ENCODE results near the gene KCNIP2.

KCNIP2 gene

DNA sequence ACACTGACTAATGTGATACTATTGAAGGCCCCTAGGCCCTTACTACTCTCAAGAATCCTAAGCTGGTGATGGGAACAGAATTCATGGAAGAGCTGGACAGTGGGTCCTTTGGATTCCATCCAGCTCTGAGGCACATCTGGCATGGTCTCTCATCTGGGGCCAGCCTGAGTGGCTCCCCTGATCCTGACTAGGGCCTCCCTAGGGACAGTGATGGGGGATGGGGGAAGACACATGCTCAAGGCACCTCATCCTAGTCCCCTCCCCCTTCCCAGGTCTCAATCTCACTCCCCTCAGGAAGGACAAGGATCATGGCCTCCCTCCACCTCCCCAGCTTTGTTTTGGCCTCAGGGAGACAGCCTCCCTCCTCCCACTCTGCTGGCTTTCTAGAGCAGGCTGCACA, 1.8 kb downstream of the KCNIP2 start:
- Histone ChIP-seq H3K27ac (ENCODE audit: poor library complexity, severe bottlenecking) (no peak overlapping the region), H3K9me3 (ENCODE audit: severe bottlenecking) (no peaks in the 10 kb centered on the region), H3K4me3 (ENCODE audit: severe bottlenecking) (no peak overlapping the region), H3K36me3 (ENCODE audit: low read depth) (no peaks in the 10 kb centered on the region), H3K27me3 (ENCODE audit: insufficient read depth, poor library complexity, severe bottlenecking) (no peaks in the 10 kb centered on the region), H3K4me1 (ENCODE audit: insufficient read depth, poor library complexity, severe bottlenecking) (peaks cover 4% of the 10 kb centered on the region)
- TF ChIP-seq, protein P1, sequence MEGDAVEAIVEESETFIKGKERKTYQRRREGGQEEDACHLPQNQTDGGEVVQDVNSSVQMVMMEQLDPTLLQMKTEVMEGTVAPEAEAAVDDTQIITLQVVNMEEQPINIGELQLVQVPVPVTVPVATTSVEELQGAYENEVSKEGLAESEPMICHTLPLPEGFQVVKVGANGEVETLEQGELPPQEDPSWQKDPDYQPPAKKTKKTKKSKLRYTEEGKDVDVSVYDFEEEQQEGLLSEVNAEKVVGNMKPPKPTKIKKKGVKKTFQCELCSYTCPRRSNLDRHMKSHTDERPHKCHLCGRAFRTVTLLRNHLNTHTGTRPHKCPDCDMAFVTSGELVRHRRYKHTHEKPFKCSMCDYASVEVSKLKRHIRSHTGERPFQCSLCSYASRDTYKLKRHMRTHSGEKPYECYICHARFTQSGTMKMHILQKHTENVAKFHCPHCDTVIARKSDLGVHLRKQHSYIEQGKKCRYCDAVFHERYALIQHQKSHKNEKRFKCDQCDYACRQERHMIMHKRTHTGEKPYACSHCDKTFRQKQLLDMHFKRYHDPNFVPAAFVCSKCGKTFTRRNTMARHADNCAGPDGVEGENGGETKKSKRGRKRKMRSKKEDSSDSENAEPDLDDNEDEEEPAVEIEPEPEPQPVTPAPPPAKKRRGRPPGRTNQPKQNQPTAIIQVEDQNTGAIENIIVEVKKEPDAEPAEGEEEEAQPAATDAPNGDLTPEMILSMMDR (IDR thresholded peaks at IDR 0.05; ENCODE audit: poor library complexity, severe bottlenecking) = no peak
- DNase-seq (ENCODE audit: low spot score) = no peak
- ATAC-seq (ENCODE audit: low read depth) = no peak

DNA sequence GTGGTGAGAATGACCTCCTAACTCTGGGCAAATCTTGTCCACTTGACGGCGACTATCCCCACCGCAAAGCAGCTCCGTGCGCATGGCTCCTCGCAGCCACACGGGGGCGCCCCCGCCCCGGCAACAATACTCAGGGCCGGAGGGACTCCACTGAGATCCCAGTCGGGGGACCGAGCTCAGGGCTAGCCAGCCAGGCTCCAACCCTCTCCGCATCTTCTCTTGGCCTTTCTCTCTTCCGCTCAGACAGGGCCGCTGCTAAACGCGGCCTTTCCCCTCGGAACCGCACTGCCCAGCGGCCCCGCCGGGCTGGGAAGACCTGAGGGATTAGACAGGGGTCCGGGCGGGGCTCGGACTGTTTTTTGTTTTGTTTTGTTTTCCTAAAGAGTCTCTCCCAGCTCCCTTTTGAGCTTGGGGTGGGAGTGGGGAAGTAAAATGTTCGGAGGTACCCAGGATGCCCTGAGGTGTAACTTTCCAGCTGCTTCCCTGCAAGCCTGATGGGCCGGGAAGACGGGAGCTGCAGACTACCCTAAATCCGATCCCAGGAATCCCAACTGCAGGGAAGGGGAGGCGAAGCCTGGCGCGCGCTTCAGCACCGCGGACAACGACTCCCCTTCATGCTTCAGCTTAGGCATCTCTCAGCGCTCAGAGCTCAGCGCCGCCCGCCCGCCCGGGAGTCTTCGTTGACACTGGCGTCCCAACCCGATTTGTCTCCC, 2.7 kb downstream of the KCNIP2 start:
- H3K27ac ChIP-seq (ENCODE audit: poor library complexity, severe bottlenecking) = no peak overlapping the region
- no peaks in the 10 kb centered on the region for H3K36me3 ChIP-seq (ENCODE audit: low read depth)
- H3K27me3 ChIP-seq (ENCODE audit: insufficient read depth, poor library complexity, severe bottlenecking) = no peaks in the 10 kb centered on the region
- DNase-seq (ENCODE audit: low spot score) (no peak), ATAC-seq (ENCODE audit: low read depth) (peak; percentile 82)
- H3K9me3 ChIP-seq (ENCODE audit: severe bottlenecking) = no peaks in the 10 kb centered on the region
- peaks cover 4% of the 10 kb centered on the region for H3K4me1 ChIP-seq (ENCODE audit: insufficient read depth, poor library complexity, severe bottlenecking)
- TF ChIP-seq, protein P1 (IDR thresholded peaks at IDR 0.05; ENCODE audit: poor library complexity, severe bottlenecking) = peak; percentile 94
- H3K4me3 ChIP-seq (ENCODE audit: severe bottlenecking) = no peak overlapping the region

DNA sequence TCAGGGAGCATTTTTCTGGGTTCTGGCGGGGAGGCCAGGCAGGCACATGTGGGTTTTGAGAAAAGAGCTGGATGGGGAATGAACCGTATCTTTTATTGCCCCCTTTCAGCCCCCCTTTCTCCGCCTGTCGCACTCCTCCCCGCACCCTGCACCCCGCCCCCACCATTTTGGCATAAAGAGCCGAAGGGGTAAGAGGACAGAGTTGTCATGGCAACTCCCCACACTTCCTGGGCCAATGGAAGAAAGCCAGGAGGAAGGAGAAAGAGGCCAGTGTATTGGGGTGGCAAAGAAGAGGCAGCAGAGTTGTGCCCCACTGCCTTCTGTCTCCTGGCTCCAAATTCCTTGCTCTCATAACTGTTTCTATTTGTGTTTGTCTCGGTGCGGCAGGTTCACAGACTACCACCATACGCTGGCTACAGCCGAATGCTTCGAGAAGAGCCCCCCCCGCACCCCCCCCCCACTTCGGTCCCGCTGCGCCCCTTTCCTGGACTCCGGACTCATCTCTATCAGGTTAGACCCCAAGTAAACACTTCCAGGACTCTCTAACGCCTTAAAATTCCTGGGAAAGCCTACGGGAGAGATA, 3.4 kb downstream of the KCNIP2 start:
- no peak for ATAC-seq (ENCODE audit: low read depth)
- Histone ChIP-seq H3K27ac (ENCODE audit: poor library complexity, severe bottlenecking) (no peak overlapping the region), H3K9me3 (ENCODE audit: severe bottlenecking) (no peaks in the 10 kb centered on the region), H3K27me3 (ENCODE audit: insufficient read depth, poor library complexity, severe bottlenecking) (no peaks in the 10 kb centered on the region), H3K36me3 (ENCODE audit: low read depth) (no peaks in the 10 kb centered on the region), H3K4me1 (ENCODE audit: insufficient read depth, poor library complexity, severe bottlenecking) (peaks cover 4% of the 10 kb centered on the region), H3K4me3 (ENCODE audit: severe bottlenecking) (peak overlapping the region; percentile 4)
- TF ChIP-seq, protein P1 (IDR thresholded peaks at IDR 0.05; ENCODE audit: poor library complexity, severe bottlenecking) = no peak
- no peak for DNase-seq (ENCODE audit: low spot score)

DNA sequence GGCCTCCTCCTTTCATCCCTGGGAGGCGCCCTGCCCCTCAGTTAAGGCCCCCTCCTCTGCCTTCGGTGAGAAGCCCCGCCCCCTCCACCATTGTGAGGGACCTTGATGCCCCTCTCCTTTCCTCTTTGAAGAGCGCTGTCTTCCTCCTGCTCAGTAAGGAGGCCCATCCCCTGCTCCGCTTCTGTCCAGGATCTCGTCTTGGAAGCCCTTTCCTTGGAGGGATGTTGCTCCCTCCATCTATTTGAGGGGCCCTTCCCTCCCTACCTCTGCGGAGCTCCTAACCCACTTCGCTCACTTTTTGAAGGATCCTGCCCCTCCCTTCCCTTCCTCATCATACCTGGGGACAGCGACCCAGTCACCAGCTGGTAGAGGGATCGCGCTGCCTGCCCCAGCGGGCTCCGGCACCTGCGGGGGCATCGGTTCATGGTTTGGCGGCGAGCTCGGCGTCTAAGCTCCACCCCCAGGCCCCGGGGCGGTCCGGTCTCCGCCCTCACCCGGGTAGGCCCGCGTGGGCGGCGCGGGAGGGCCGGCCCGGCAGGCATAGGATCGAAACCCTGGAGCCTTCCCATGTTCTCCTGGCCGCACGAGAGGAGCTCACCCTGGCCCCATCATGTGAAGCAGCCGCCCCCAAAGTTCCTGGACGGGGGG, 4.1 kb downstream of the KCNIP2 start:
- Histone ChIP-seq H3K27me3 (ENCODE audit: insufficient read depth, poor library complexity, severe bottlenecking) (no peaks in the 10 kb centered on the region), H3K27ac (ENCODE audit: poor library complexity, severe bottlenecking) (no peak overlapping the region), H3K36me3 (ENCODE audit: low read depth) (no peaks in the 10 kb centered on the region), H3K9me3 (ENCODE audit: severe bottlenecking) (no peaks in the 10 kb centered on the region), H3K4me3 (ENCODE audit: severe bottlenecking) (peak overlapping the region; percentile 4), H3K4me1 (ENCODE audit: insufficient read depth, poor library complexity, severe bottlenecking) (peaks cover 4% of the 10 kb centered on the region)
- DNase-seq (ENCODE audit: low spot score) (no peak), ATAC-seq (ENCODE audit: low read depth) (peak; percentile 38; the same call in 2 of the 3 replicates)
- TF ChIP-seq, protein P1 (IDR thresholded peaks at IDR 0.05; ENCODE audit: poor library complexity, severe bottlenecking) = no peak

Data from RWPE2 (cell line).